CD14-positive monocyte (primary cell): ENCODE data around the gene ENTPD2. TPM values are rescaled to one million over a fixed set of nuclear protein-coding genes. Genes with fewer than 3 reads are reported as not detected.

Experiments
- DNase-seq, 3 donors: peaks; one replicate each; pipeline ENCODE4 v3.0.0-alpha.2; 2011 to 2022
- H2AFZ ChIP-seq: 2 replicates; pipeline ENCODE4 v1.6.0; 2012; ENCODE audit warnings: mild to moderate bottlenecking, low read depth, low read length, inconsistent platforms; ENCODE audit not compliant: insufficient read depth, poor library complexity, severe bottlenecking
- H3K27ac ChIP-seq, 2 donors: 1 replicate in 1 of 2; 2 replicates in 1 of 2; pipeline ENCODE4 v1.5.1; 2012 to 2013; ENCODE audit warnings: low read length in 2 of 2, control low read depth in 1 of 2, inconsistent platforms in 1 of 2, low read depth in 1 of 2, mild to moderate bottlenecking in 1 of 2
- H3K27me3 ChIP-seq, 2 donors: one replicate each; pipeline versions ENCODE4 v1.6.0 to v1.6.1; 2011 to 2013; ENCODE audit warnings: low read length in 2 of 2; ENCODE audit not compliant: control insufficient read depth in 2 of 2, insufficient read depth in 2 of 2
- H3K36me3 ChIP-seq, 2 donors: replicated peaks in 1 of 2; 1 replicate in 1 of 2; 2 replicates in 1 of 2; pipeline versions ENCODE4 v1.5.1 to v1.6.1; 2012 to 2013; ENCODE audit warnings: low read length in 2 of 2, control low read depth in 1 of 2, inconsistent platforms in 1 of 2, mild to moderate bottlenecking in 1 of 2; ENCODE audit not compliant: insufficient read depth in 2 of 2, control insufficient read depth in 1 of 2
- H3K4me1 ChIP-seq, 2 donors: 1 replicate in 1 of 2; 2 replicates in 1 of 2; pipeline versions ENCODE4 v1.5.1 to v1.6.1; 2012 to 2013; ENCODE audit warnings: low read length in 2 of 2, control low read depth in 1 of 2, inconsistent platforms in 1 of 2, mild to moderate bottlenecking in 1 of 2, moderate library complexity in 1 of 2; ENCODE audit not compliant: insufficient read depth in 2 of 2, control insufficient read depth in 1 of 2
- H3K4me2 ChIP-seq: replicated peaks from 2 replicates; pipeline ENCODE3; 2012; ENCODE audit warnings: low read length, moderate library complexity, mild to moderate bottlenecking; ENCODE audit not compliant: poor library complexity, severe bottlenecking; ENCODE audit errors: extremely low read depth
- H3K4me3 ChIP-seq, 3 experiments: fragments of 200-600 bp in 1 of 3; sonication (generic) in 1 of 3; replicated peaks in 1 of 3; 1 replicate in 2 of 3; 2 replicates in 1 of 3; pipeline ENCODE4 v1.5.1; 2011 to 2013; ENCODE audit warnings: low read length in 3 of 3, mild to moderate bottlenecking in 3 of 3, control low read depth in 2 of 3, low read depth in 2 of 3, inconsistent platforms in 1 of 3, moderate library complexity in 1 of 3
- H3K79me2 ChIP-seq: 2 replicates; pipeline ENCODE4 v1.6.0; 2012; ENCODE audit warnings: mild to moderate bottlenecking, control low read depth, inconsistent platforms, low read length, moderate library complexity; ENCODE audit not compliant: insufficient read depth
- H3K9ac ChIP-seq: 2 replicates; pipeline ENCODE4 v1.6.0; 2017; ENCODE audit warnings: low read length, mild to moderate bottlenecking; ENCODE audit not compliant: insufficient read depth, poor library complexity, severe bottlenecking
- H3K9me3 ChIP-seq, 2 donors: replicated peaks in 1 of 2; 1 replicate in 1 of 2; 2 replicates in 1 of 2; pipeline versions ENCODE4 v1.5.1 to v1.6.1; 2012 to 2013; ENCODE audit warnings: low read length in 2 of 2, control low read depth in 1 of 2; ENCODE audit not compliant: control insufficient read depth in 1 of 2, insufficient read depth in 1 of 2
- H4K20me1 ChIP-seq: 2 replicates; pipeline ENCODE4 v1.6.0; 2012; ENCODE audit warnings: mild to moderate bottlenecking, low read length, control low read depth, moderate library complexity; ENCODE audit not compliant: insufficient read depth
- H3K27ac Mint-ChIP-seq, 7 donors: one replicate each; pipeline ENCODE4 v1.8.0; 2020; ENCODE audit warnings: mild to moderate bottlenecking in 7 of 7, mixed read lengths in 7 of 7, moderate library complexity in 6 of 7, inconsistent platforms in 2 of 7
- H3K27me3 Mint-ChIP-seq, 3 donors: one replicate each; pipeline ENCODE4 v1.8.0; 2021 to 2022; ENCODE audit warnings: low read depth in 3 of 3, mild to moderate bottlenecking in 3 of 3, mixed read lengths in 3 of 3, moderate library complexity in 3 of 3, inconsistent platforms in 1 of 3
- H3K36me3 Mint-ChIP-seq, 2 donors: one replicate each; pipeline ENCODE4 v1.8.0; 2020; ENCODE audit warnings: mixed read lengths in 2 of 2, inconsistent platforms in 1 of 2, mild to moderate bottlenecking in 1 of 2
- H3K4me1 Mint-ChIP-seq: one replicate; pipeline ENCODE4 v1.8.0; 2020; ENCODE audit warnings: mild to moderate bottlenecking, mixed read lengths
- H3K4me3 Mint-ChIP-seq, 2 donors: one replicate each; pipeline ENCODE4 v1.8.0; 2020; ENCODE audit warnings: mild to moderate bottlenecking in 2 of 2, mixed read lengths in 2 of 2, moderate library complexity in 1 of 2
- H3K9me3 Mint-ChIP-seq, 7 donors: one replicate each; pipeline ENCODE4 v1.8.0; 2020 to 2022; ENCODE audit warnings: mixed read lengths in 7 of 7, mild to moderate bottlenecking in 6 of 7, moderate library complexity in 6 of 7, inconsistent platforms in 2 of 7
- CTCF ChIP-seq: fragments of 200-600 bp; IDR thresholded peaks from one replicate; pipeline ENCODE4 v1.8.0; 2022; ENCODE audit warnings: antibody characterized with exemption, mild to moderate bottlenecking
- WGBS: methylation state at CpG from one replicate; pipeline ENCODE4 v1.1.5; 2013; ENCODE audit warnings: missing lambda C conversion rate; ENCODE audit not compliant: insufficient coverage; 5-methylcytosine and 5-hydroxymethylcytosine counted together
- intact Hi-C, 2 donors: fragments of 100-400 bp; cut with micrococcal nuclease; formaldehyde crosslinking; loops; one replicate each; pipeline versions ENCODE4 v1.15.0 to v1.15.1; 2023
- polyA plus RNA-seq, 3 donors: library from polyadenylated mRNA; depleted of rRNA in 1 of 3; unstranded in 2 of 3; stranded (reverse) in 1 of 3; fragments of 300-500 nt in 2 of 3; fragments of >200 nt in 1 of 3; fragmentation: Illumina TruSeq in 2 of 3; gene quantifications; 1 replicate in 2 of 3; 2 replicates in 1 of 3; pipeline ENCODE4 v1.2.3, GENCODE V29; 2012 to 2021

ENTPD2 gene
- polyA plus RNA-seq, 3 donors = not detected

GRCh38 chr9:137069508-137070091, 15.7 kb upstream of the ENTPD2 start:
- Mint-ChIP-seq H3K4me3 (peak overlapping the region; percentile 56 to 74), H3K4me1 (peaks cover 53% of the 10 kb centered on the region), H3K27ac (peak overlapping the region in 1 of 7 donors; percentile 54), H3K27me3 (peaks cover 0 to 3% (median 0%) of the 10 kb centered on the region in 3 donors), H3K36me3 (peaks cover 3 to 15% of the 10 kb centered on the region in 2 donors), H3K9me3 (peaks cover 0 to 4% (median 2%) of the 10 kb centered on the region in 7 donors)
- H3K36me3 ChIP-seq = peaks cover 0 to 5% of the 10 kb centered on the region in 2 donors
- TF ChIP-seq CTCF = no peak
- H3K9ac ChIP-seq = no peak overlapping the region
- peak overlapping the region; percentile 46 for H2AFZ ChIP-seq
- intact Hi-C loops = loop anchor here (2.0 to 10.0 kb wide), 3 partner anchors 17 to 285 kb away; partner anchors contain the start of genes FUT7 (in 1 of the 2) and MAN1B1 (in 1 of the 2)
- H3K4me3 ChIP-seq = peak overlapping the region in 1 of 3 experiments; percentile 54
- H3K79me2 ChIP-seq = peaks cover 6% of the 10 kb centered on the region
- H3K9me3 ChIP-seq = no peaks in the 10 kb centered on the region
- H3K4me2 ChIP-seq = peak overlapping the region; percentile 76
- DNase-seq = no peak
- H3K27me3 ChIP-seq = peaks cover 0 to 5% of the 10 kb centered on the region in 2 donors
- peaks cover 41 to 64% of the 10 kb centered on the region in 2 donors for H3K4me1 ChIP-seq
- 6% methylated on average over 52 of the region's 52 CpGs for WGBS
- H4K20me1 ChIP-seq = no peaks in the 10 kb centered on the region
- H3K27ac ChIP-seq = no peak overlapping the region

GRCh38 chr9:137068539-137069507, 15.0 kb upstream of the ENTPD2 start:
- H3K27me3 ChIP-seq = peaks cover 0 to 5% of the 10 kb centered on the region in 2 donors
- no peak overlapping the region for H2AFZ ChIP-seq
- H3K9ac ChIP-seq = no peak overlapping the region
- H3K4me1 Mint-ChIP-seq = peaks cover 49% of the 10 kb centered on the region
- H3K79me2 ChIP-seq = peaks cover 6% of the 10 kb centered on the region
- H3K4me3 ChIP-seq = peak overlapping the region in 1 of 3 experiments; percentile 54
- H3K36me3 Mint-ChIP-seq = peaks cover 6 to 18% of the 10 kb centered on the region in 2 donors
- intact Hi-C loops = loop anchor here (5.0 to 10.0 kb wide), 2 partner anchors 37 to 284 kb away; partner anchors contain the start of gene FUT7 (in 1 of the 2)
- peaks cover 0 to 5% of the 10 kb centered on the region in 2 donors for H3K36me3 ChIP-seq
- H3K4me3 Mint-ChIP-seq = peak overlapping the region; percentile 56 to 74
- H4K20me1 ChIP-seq = no peaks in the 10 kb centered on the region
- H3K27me3 Mint-ChIP-seq = peaks cover 0 to 3% (median 0%) of the 10 kb centered on the region in 3 donors
- H3K9me3 ChIP-seq = no peaks in the 10 kb centered on the region
- H3K9me3 Mint-ChIP-seq = peaks cover 0 to 4% (median 0%) of the 10 kb centered on the region in 7 donors
- no peak for TF ChIP-seq CTCF
- H3K4me1 ChIP-seq = peaks cover 41 to 56% of the 10 kb centered on the region in 2 donors
- WGBS = 95% methylated on average over 11 of the region's 17 CpGs
- no peak for DNase-seq
- H3K4me2 ChIP-seq = peak overlapping the region; percentile 76
- peak overlapping the region in 1 of 7 donors; percentile 54 for H3K27ac Mint-ChIP-seq
- no peak overlapping the region for H3K27ac ChIP-seq
